Measurements from ENCODE around the gene P2RY13.

DNA sequence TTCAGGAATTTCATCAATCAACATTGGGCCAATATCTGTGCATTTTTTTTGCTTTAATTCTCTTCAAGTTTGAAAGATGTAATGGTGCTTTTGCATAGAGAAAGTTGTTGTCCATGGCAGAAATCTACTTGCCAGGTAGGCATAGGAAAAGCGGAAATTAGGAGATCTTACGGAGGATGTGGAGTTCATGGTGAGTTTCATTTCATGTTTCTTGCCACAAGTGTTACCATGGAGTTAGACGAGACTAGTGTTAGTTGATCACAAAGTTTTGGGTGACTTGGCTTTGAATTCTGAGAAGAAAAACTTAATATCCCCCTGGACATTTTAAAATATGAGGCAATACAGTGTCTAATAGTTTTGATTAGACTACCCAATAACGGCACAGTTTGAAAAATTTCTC is 1.0 kb upstream of the P2RY13 start:
- no peak for TF ChIP-seq POLR2A (IDR thresholded peaks at IDR 0.05; ENCODE audit: low read depth, low read length)
- TF ChIP-seq, protein P1, sequence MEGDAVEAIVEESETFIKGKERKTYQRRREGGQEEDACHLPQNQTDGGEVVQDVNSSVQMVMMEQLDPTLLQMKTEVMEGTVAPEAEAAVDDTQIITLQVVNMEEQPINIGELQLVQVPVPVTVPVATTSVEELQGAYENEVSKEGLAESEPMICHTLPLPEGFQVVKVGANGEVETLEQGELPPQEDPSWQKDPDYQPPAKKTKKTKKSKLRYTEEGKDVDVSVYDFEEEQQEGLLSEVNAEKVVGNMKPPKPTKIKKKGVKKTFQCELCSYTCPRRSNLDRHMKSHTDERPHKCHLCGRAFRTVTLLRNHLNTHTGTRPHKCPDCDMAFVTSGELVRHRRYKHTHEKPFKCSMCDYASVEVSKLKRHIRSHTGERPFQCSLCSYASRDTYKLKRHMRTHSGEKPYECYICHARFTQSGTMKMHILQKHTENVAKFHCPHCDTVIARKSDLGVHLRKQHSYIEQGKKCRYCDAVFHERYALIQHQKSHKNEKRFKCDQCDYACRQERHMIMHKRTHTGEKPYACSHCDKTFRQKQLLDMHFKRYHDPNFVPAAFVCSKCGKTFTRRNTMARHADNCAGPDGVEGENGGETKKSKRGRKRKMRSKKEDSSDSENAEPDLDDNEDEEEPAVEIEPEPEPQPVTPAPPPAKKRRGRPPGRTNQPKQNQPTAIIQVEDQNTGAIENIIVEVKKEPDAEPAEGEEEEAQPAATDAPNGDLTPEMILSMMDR (conservative IDR thresholded peaks at IDR 0.05; ENCODE audit: low read depth, low read length), result no peak
- no peak for TF ChIP-seq RFX5 (IDR thresholded peaks at IDR 0.05; ENCODE audit: low read depth, low read length)
- TF ChIP-seq RAD21 (IDR thresholded peaks at IDR 0.05; ENCODE audit: low read length), result no peak
- TF ChIP-seq NFE2L2 (IDR thresholded peaks at IDR 0.05; ENCODE audit: low read depth, low read length), result no peak
- TF ChIP-seq, protein P2, sequence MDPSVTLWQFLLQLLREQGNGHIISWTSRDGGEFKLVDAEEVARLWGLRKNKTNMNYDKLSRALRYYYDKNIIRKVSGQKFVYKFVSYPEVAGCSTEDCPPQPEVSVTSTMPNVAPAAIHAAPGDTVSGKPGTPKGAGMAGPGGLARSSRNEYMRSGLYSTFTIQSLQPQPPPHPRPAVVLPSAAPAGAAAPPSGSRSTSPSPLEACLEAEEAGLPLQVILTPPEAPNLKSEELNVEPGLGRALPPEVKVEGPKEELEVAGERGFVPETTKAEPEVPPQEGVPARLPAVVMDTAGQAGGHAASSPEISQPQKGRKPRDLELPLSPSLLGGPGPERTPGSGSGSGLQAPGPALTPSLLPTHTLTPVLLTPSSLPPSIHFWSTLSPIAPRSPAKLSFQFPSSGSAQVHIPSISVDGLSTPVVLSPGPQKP (IDR thresholded peaks at IDR 0.05; ENCODE audit: borderline replicate concordance, low read depth, low read length), result no peak
- TF ChIP-seq FOS (IDR thresholded peaks at IDR 0.05; ENCODE audit: low read depth, low read length), result no peak
- TF ChIP-seq MXI1 (IDR thresholded peaks at IDR 0.05; ENCODE audit: borderline replicate concordance, low read depth, low read length), result no peak
- TF ChIP-seq, protein P3, sequence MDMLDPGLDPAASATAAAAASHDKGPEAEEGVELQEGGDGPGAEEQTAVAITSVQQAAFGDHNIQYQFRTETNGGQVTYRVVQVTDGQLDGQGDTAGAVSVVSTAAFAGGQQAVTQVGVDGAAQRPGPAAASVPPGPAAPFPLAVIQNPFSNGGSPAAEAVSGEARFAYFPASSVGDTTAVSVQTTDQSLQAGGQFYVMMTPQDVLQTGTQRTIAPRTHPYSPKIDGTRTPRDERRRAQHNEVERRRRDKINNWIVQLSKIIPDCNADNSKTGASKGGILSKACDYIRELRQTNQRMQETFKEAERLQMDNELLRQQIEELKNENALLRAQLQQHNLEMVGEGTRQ (IDR thresholded peaks at IDR 0.05; ENCODE audit: low read depth, low read length), result no peak
- no peak for TF ChIP-seq CEBPB (IDR thresholded peaks at IDR 0.05; ENCODE audit: low read depth, low read length)
- TF ChIP-seq BHLHE40 (IDR thresholded peaks at IDR 0.05; ENCODE audit: low read depth, low read length), result no peak
- no peak for TF ChIP-seq RCOR1 (IDR thresholded peaks at IDR 0.05; ENCODE audit: insufficient replicate concordance, low read length)
- TF ChIP-seq MAZ (IDR thresholded peaks at IDR 0.05; ENCODE audit: borderline replicate concordance, low read depth, low read length), result no peak
- TF ChIP-seq MAFK (IDR thresholded peaks at IDR 0.05; ENCODE audit: low read depth, low read length), result no peak

Data from IMR-90 (cell line).